Embryonic facial prominence (tissue), 1 donor: Measurements from ENCODE around the gene ARL4A.

ENCODE experiments used
- DNase-seq: peaks from one replicate; pipeline ENCODE4 v3.0.0-alpha.2; 2016; ENCODE audit errors: extremely low spot score

The ARL4A gene

GRCh38 chr7:12701433-12701832, 14.0 kb downstream of the ARL4A start:
- DNase-seq = no peak

GRCh38 chr7:12703881-12704280, 16.4 kb downstream of the ARL4A start:
- no peak for DNase-seq

- DNase-seq = no peak
Measured at GRCh38 chr7:12705878-12706277, 18.4 kb downstream of the ARL4A start.

GRCh38 chr7:12706900-12707536, 19.6 kb downstream of the ARL4A start:
- DNase-seq = no peak

- DNase-seq = no peak
Measured at GRCh38 chr7:12708314-12708713, 20.9 kb downstream of the ARL4A start.

- no peak for DNase-seq
Measured at GRCh38 chr7:12709726-12710502, 22.5 kb downstream of the ARL4A start.

- DNase-seq = no peak
Measured at GRCh38 chr7:12711124-12711523, 23.7 kb downstream of the ARL4A start.

GRCh38 chr7:12712236-12712635, 24.8 kb downstream of the ARL4A start:
- DNase-seq = no peak

GRCh38 chr7:12713625-12714378, 26.4 kb downstream of the ARL4A start:
- no peak for DNase-seq

GRCh38 chr7:12714379-12714737, 26.9 kb downstream of the ARL4A start:
- no peak for DNase-seq

- DNase-seq = no peak
Measured at GRCh38 chr7:12715372-12716133, 28.1 kb downstream of the ARL4A start.

GRCh38 chr7:12716134-12716681, 28.8 kb downstream of the ARL4A start:
- DNase-seq = no peak

- DNase-seq = no peak
Measured at GRCh38 chr7:12716722-12717121, 29.3 kb downstream of the ARL4A start.

- DNase-seq = no peak
Measured at GRCh38 chr7:12719141-12719919, 31.9 kb downstream of the ARL4A start.

GRCh38 chr7:12719981-12720865, 32.8 kb downstream of the ARL4A start:
- DNase-seq = no peak

GRCh38 chr7:12721286-12721830, 33.9 kb downstream of the ARL4A start:
- no peak for DNase-seq

- no peak for DNase-seq
Measured at GRCh38 chr7:12722136-12722535, 34.7 kb downstream of the ARL4A start.

- DNase-seq = no peak
Measured at GRCh38 chr7:12722636-12723605, 35.5 kb downstream of the ARL4A start.
